Raji (cell line): ENCODE measurements around the gene HRAS.

ENCODE experiments used
- POLR2A ChIP-seq: IDR thresholded peaks from 2 replicates; pipeline ENCODE4 v1.6.1; 2011; ENCODE audit warnings: low read depth, low read length, control low read depth; ENCODE audit not compliant: insufficient read depth

HRAS gene

GRCh38 chr11:488992-489391 is 46.4 kb downstream of the HRAS start:
- no peak for TF ChIP-seq POLR2A

GRCh38 chr11:488579-488978 is 46.8 kb downstream of the HRAS start:
- TF ChIP-seq POLR2A: no peak

GRCh38 chr11:488062-488461 is 47.3 kb downstream of the HRAS start:
- TF ChIP-seq POLR2A: no peak

GRCh38 chr11:487571-488021 is 47.8 kb downstream of the HRAS start:
- no peak for TF ChIP-seq POLR2A

- TF ChIP-seq POLR2A: no peak
These were observed 49.2 kb downstream of the HRAS start for GRCh38 chr11:486189-486588.

- no peak for TF ChIP-seq POLR2A
These were observed 50.8 kb downstream of the HRAS start for GRCh38 chr11:484616-485015.
